Body of pancreas (tissue), 4 donors: Measurements from ENCODE around the gene C11orf54. TPM values are rescaled to one million over a fixed set of nuclear protein-coding genes. Genes with fewer than 3 reads are reported as not detected.

Experiments used
- ATAC-seq: fragments of 150-250 bp; one replicate; pipeline ENCODE4 v1.9.1; 2016
- DNase-seq, 4 donors: peaks; one replicate each; pipeline ENCODE4 v3.0.0-alpha.2; 2019
- H3K27ac ChIP-seq, 4 donors: fragments of 200-600 bp; sonication (generic); 1 replicate in 3 of 4; 2 replicates in 1 of 4; pipeline versions ENCODE4 v1.5.1 to v1.6.1; 2016 to 2019; ENCODE audit warnings: mild to moderate bottlenecking in 1 of 4, mixed read lengths in 1 of 4, moderate library complexity in 1 of 4
- H3K27me3 ChIP-seq, 2 donors: fragments of 200-600 bp; sonication (generic); one replicate each; pipeline ENCODE4 v1.6.0; 2016; ENCODE audit warnings: mild to moderate bottlenecking in 1 of 2
- H3K36me3 ChIP-seq, 2 donors: fragments of 200-600 bp; sonication (generic); replicated peaks in 1 of 2; 2 replicates each; pipeline ENCODE4 v1.5.1; 2016; ENCODE audit warnings: low read depth in 2 of 2; ENCODE audit not compliant: insufficient read depth in 1 of 2
- H3K4me1 ChIP-seq: fragments of 200-600 bp; sonication (generic); one replicate; pipeline ENCODE4 v1.6.0; 2016
- H3K4me3 ChIP-seq, 2 donors: fragments of 200-600 bp; sonication (generic); 1 replicate in 1 of 2; 2 replicates in 1 of 2; pipeline ENCODE4 v1.5.1; 2016 to 2019
- H3K9me3 ChIP-seq, 3 donors: fragments of 200-600 bp; sonication (generic); 1 replicate in 2 of 3; 2 replicates in 1 of 3; pipeline ENCODE4 v1.5.1; 2016
- POLR2A ChIP-seq, 3 donors: fragments of 450-650 bp; IDR thresholded peaks; one replicate each; pipeline ENCODE4 v1.6.1; 2016; ENCODE audit warnings: antibody characterized with exemption in 3 of 3, mild to moderate bottlenecking in 2 of 3
- WGBS, 2 donors: methylation state at CpG; one replicate each; pipeline ENCODE4 v1.1.5; 2017; 5-methylcytosine and 5-hydroxymethylcytosine counted together
- intact Hi-C: fragments of 100-400 bp; cut with DNase I; formaldehyde crosslinking; loops from one replicate; pipeline ENCODE4 v1.15.1; 2023
- total RNA-seq, 2 donors: library from RNA; depleted of rRNA; stranded (reverse); fragments of >200 nt; gene quantifications; one replicate each; pipeline ENCODE4 v1.1.0, GENCODE V29; 2016
- TF ChIP-seq, protein P1 (sequence below), 7 experiments: fragments of 450-650 bp in 4 of 7; fragments of 200-600 bp in 3 of 7; sonication (generic) in 3 of 7; IDR thresholded peaks; one replicate each; pipeline ENCODE4 v1.5.1; 2016 to 2019; ENCODE audit warnings: antibody characterized with exemption in 7 of 7

Gene C11orf54
- total RNA-seq, 2 donors from 2014 or later = 29.0 to 45.7 TPM

DNA sequence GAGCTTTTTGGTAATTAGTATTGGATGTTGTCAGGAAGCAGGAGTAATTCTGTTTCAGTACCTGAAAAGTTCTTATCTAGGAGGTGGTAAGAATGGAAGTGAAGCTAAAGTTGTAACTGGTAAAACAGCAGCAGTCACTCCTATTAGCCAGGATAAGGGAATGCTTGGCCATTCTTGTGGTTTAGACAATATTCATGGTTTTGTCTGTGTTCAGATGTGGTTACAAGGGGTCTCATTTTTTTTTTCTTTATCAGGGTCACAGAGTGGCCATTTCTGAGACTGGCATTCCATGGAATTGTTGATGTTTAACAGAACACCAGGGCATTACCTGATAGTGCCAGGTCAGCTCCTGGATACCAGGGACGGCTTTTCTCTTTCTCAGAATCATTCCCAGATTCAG is 24.0 kb upstream of the C11orf54 start:
- Histone ChIP-seq H3K4me1 (no peaks in the 10 kb centered on the region), H3K27me3 (no peaks in the 10 kb centered on the region), H3K27ac (no peak overlapping the region), H3K4me3 (no peak overlapping the region), H3K36me3 (no peaks in the 10 kb centered on the region), H3K9me3 (no peaks in the 10 kb centered on the region)
- ATAC-seq (no peak), DNase-seq (no peak)
- intact Hi-C loops = no loop called here
- TF ChIP-seq, protein P1, sequence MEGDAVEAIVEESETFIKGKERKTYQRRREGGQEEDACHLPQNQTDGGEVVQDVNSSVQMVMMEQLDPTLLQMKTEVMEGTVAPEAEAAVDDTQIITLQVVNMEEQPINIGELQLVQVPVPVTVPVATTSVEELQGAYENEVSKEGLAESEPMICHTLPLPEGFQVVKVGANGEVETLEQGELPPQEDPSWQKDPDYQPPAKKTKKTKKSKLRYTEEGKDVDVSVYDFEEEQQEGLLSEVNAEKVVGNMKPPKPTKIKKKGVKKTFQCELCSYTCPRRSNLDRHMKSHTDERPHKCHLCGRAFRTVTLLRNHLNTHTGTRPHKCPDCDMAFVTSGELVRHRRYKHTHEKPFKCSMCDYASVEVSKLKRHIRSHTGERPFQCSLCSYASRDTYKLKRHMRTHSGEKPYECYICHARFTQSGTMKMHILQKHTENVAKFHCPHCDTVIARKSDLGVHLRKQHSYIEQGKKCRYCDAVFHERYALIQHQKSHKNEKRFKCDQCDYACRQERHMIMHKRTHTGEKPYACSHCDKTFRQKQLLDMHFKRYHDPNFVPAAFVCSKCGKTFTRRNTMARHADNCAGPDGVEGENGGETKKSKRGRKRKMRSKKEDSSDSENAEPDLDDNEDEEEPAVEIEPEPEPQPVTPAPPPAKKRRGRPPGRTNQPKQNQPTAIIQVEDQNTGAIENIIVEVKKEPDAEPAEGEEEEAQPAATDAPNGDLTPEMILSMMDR (IDR thresholded peaks at IDR 0.05) = no peak
- TF ChIP-seq POLR2A (IDR thresholded peaks at IDR 0.05) = no peak
- 80 to 93% methylated on average over 1 of the region's 1 CpG for WGBS, 2 donors

DNA sequence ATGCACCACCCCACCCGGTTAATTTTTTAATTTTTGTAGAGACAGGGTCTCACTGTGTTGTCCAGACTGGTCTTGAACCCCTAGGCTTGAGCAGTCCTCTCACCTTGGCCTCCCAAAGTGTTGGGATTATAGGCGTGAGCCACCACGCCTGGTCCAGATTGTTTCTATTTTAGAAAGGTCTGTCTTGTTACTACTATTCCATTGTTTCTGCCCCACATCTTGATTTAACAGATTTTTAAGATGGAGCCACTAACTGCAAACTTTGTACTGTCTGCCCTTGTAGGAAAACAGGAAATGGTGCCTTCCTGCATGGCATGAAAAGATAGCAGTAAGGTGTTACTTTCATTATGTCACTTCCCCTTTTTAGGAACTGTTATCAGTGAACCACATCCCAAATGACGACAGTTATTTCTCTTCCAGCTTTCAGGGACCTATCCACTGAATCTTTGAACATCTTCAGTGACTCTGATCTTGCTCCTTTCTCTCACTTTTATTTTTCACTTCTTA is 23.4 kb upstream of the C11orf54 start:
- no peak for ATAC-seq

DNA sequence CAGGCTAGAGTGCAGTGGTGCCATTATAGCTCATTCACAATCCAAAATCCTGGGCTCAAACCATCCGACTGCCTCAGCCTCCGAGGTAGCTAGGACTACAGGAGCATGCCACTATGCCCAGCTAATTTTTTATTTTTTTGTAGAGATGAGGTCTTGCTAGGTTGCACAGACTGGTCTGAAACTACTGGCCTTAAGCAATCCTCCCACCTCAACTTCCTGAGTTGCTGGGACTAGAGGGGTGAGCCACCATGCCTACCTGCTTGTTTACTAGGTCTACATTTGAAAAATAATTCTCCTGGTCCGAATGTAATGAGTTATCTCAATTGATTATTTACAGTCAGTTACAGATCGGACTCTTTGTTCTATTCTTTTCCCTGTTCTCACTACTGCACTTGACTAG is 22.2 kb upstream of the C11orf54 start:
- Histone ChIP-seq H3K4me1 (no peaks in the 10 kb centered on the region), H3K27me3 (no peaks in the 10 kb centered on the region), H3K9me3 (no peaks in the 10 kb centered on the region), H3K4me3 (no peak overlapping the region), H3K27ac (no peak overlapping the region), H3K36me3 (peaks cover 0 to 3% of the 10 kb centered on the region in 2 donors)
- no peak for ATAC-seq
- intact Hi-C loops = no loop called here
- TF ChIP-seq POLR2A (IDR thresholded peaks at IDR 0.05) = no peak
- TF ChIP-seq, protein P1 (IDR thresholded peaks at IDR 0.05) = no peak
- no peak for DNase-seq
- WGBS, 2 donors = 71 to 74% methylated on average over 4 of the region's 4 CpGs

More for the DNA sequence above, 23.4 kb upstream of the C11orf54 start:
- Histone ChIP-seq H3K4me3 (no peak overlapping the region), H3K27ac (no peak overlapping the region), H3K27me3 (no peaks in the 10 kb centered on the region), H3K4me1 (no peaks in the 10 kb centered on the region), H3K36me3 (no peaks in the 10 kb centered on the region), H3K9me3 (no peaks in the 10 kb centered on the region)
- intact Hi-C loops = no loop called here
- TF ChIP-seq, protein P1 (IDR thresholded peaks at IDR 0.05) = no peak
- no peak for TF ChIP-seq POLR2A (IDR thresholded peaks at IDR 0.05)
- no peak for DNase-seq
- WGBS, 2 donors = 80 to 85% methylated on average over 4 of the region's 4 CpGs

DNA sequence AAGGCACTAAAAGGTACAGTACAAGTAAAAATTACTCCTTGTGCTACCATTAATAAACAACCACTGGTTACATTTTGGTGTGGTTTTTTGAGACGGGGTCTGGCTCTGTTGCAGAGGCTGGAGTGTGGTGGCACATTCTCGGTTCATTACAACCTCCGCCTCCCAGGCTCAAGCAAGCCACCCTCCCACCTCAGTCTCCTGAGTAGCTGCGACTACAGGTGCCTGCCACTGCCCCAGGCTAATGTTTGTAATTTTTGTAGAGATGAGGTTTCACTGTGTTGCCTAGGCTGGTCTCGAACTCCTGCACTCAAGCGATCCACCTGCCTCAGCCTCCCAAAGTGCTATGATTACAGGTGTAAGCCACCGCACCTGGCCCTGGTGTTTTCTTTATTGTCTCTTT is 20.9 kb upstream of the C11orf54 start:
- WGBS, 2 donors = 95 to 97% methylated on average over 7 of the region's 7 CpGs
- no peaks in the 10 kb centered on the region for H3K4me1 ChIP-seq
- H3K9me3 ChIP-seq = no peaks in the 10 kb centered on the region
- no peak overlapping the region for H3K27ac ChIP-seq
- ATAC-seq (no peak), DNase-seq (no peak)
- TF ChIP-seq, protein P1 (IDR thresholded peaks at IDR 0.05) = no peak
- TF ChIP-seq POLR2A (IDR thresholded peaks at IDR 0.05) = no peak
- H3K36me3 ChIP-seq = peaks cover 0 to 3% of the 10 kb centered on the region in 2 donors
- no peak overlapping the region for H3K4me3 ChIP-seq
- intact Hi-C loops = no loop called here
- H3K27me3 ChIP-seq = no peaks in the 10 kb centered on the region

DNA sequence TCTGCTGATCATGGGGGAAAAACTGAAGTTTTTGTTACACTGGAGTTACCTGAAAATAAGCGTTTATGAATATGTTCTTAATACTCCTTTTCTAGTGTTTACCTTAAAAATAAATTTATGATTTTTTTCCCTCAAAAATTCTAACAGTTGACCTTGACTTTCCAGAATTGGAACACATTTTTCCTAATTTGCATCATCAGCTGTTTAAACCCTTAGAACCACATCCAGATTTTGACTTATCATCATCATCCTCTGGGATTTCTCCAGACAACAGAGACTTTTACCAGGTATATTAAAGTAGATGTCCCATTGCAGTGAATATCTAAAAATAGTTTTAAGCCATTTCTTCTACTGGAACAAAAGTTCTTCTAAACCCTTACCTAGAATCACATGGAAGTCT is 17.4 kb upstream of the C11orf54 start:
- Histone ChIP-seq H3K27ac (no peak overlapping the region), H3K4me1 (no peaks in the 10 kb centered on the region), H3K36me3 (peaks cover 1 to 6% of the 10 kb centered on the region in 2 donors), H3K4me3 (no peak overlapping the region), H3K9me3 (no peaks in the 10 kb centered on the region), H3K27me3 (no peaks in the 10 kb centered on the region)
- no peak for TF ChIP-seq POLR2A (IDR thresholded peaks at IDR 0.05)
- TF ChIP-seq, protein P1 (IDR thresholded peaks at IDR 0.05) = no peak
- DNase-seq (no peak), ATAC-seq (no peak)
- 94 to 97% methylated on average over 1 of the region's 1 CpG for WGBS, 2 donors
- intact Hi-C loops = no loop called here
